IMR-90 (cell line): ENCODE data around the gene SNX25. TPM values are rescaled to one million over a fixed set of nuclear protein-coding genes. Genes with fewer than 3 reads are reported as not detected.

Experiments used
- ATAC-seq: fragments of 200-7000 bp; cut with Tn5 transposase; 2 replicates; pipeline ENCODE4 v1.9.1; 2020; ENCODE audit warnings: low read depth, mild to moderate bottlenecking, moderate library complexity
- BruUV-seq: library from RNA; stranded (reverse); fragments of 400-500 nt; replicated peaks from 2 replicates; lab custom pipeline; 2021; lab: Mats Ljungman, UMichigan
- CTCF ChIA-PET: fragments of 300-600 bp; formaldehyde crosslinking; extraction: SDS; loops from one replicate; lab custom pipeline; 2021; ENCODE audit warnings: antibody characterized with exemption; lab: Yijun Ruan, JAX
- POLR2A ChIA-PET: fragments of 300-600 bp; sonication (Branson Sonifier 250); formaldehyde crosslinking; loops from one replicate; lab custom pipeline; 2022; ENCODE audit warnings: antibody characterized with exemption; ENCODE audit not compliant: unreplicated experiment; lab: Charles Lee
- DNase-seq: peaks from one replicate; pipeline ENCODE4 v3.0.0; 2013
- H2AFZ ChIP-seq: replicated peaks from 2 replicates; pipeline ENCODE3; 2013; ENCODE audit warnings: low read length, mild to moderate bottlenecking; ENCODE audit not compliant: poor library complexity
- H2AK5ac ChIP-seq: 2 replicates; pipeline ENCODE4 v1.6.1; 2013; ENCODE audit warnings: low read depth, low read length, inconsistent platforms
- H2AK9ac ChIP-seq: replicated peaks from 2 replicates; pipeline ENCODE3; 2013; ENCODE audit warnings: mild to moderate bottlenecking, low read depth, low read length, moderate library complexity; ENCODE audit not compliant: poor library complexity
- H2BK120ac ChIP-seq: 2 replicates; pipeline ENCODE4 v1.6.1; 2013; ENCODE audit warnings: low read depth, low read length, inconsistent platforms
- H2BK15ac ChIP-seq: 3 replicates; pipeline ENCODE4 v1.6.1; 2013; ENCODE audit warnings: low read depth, low read length, inconsistent platforms
- H2BK20ac ChIP-seq: 2 replicates; pipeline ENCODE4 v1.6.1; 2013; ENCODE audit warnings: low read depth, mild to moderate bottlenecking, inconsistent platforms, low read length, moderate library complexity
- H2BK5ac ChIP-seq: 2 replicates; pipeline ENCODE4 v1.6.1; 2013; ENCODE audit warnings: mild to moderate bottlenecking, low read depth, low read length, inconsistent platforms; ENCODE audit not compliant: poor library complexity, severe bottlenecking
- H3K14ac ChIP-seq: replicated peaks from 2 replicates; pipeline ENCODE4 v1.6.1; 2013; ENCODE audit warnings: low read depth, low read length, inconsistent platforms
- H3K18ac ChIP-seq: 2 replicates; pipeline ENCODE4 v1.6.1; 2013; ENCODE audit warnings: low read depth, low read length, control low read depth
- H3K23ac ChIP-seq: 2 replicates; pipeline ENCODE4 v1.6.1; 2013; ENCODE audit warnings: low read depth, low read length, inconsistent platforms
- H3K27ac ChIP-seq: 2 replicates; pipeline ENCODE4 v1.5.1; 2013; ENCODE audit warnings: mild to moderate bottlenecking, control low read depth, low read length; ENCODE audit not compliant: insufficient read depth
- H3K27me3 ChIP-seq: 2 replicates; pipeline ENCODE4 v1.6.1; 2013; ENCODE audit warnings: low read length; ENCODE audit not compliant: control insufficient read depth, insufficient read depth
- H3K36me3 ChIP-seq: 2 replicates; pipeline ENCODE4 v1.6.1; 2013; ENCODE audit warnings: low read length, mixed read lengths; ENCODE audit not compliant: control insufficient read depth, insufficient read depth
- H3K4ac ChIP-seq: 2 replicates; pipeline ENCODE4 v1.6.1; 2013; ENCODE audit warnings: low read depth, low read length, inconsistent platforms
- H3K4me1 ChIP-seq: 2 replicates; pipeline ENCODE4 v1.6.1; 2013; ENCODE audit warnings: low read length, mixed read lengths; ENCODE audit not compliant: control insufficient read depth, insufficient read depth
- H3K4me2 ChIP-seq: 2 replicates; pipeline ENCODE4 v1.6.1; 2013; ENCODE audit warnings: low read depth, mild to moderate bottlenecking, control low read depth, low read length, moderate library complexity
- H3K4me3 ChIP-seq: 2 replicates; pipeline ENCODE4 v1.5.1; 2013; ENCODE audit warnings: low read depth, mild to moderate bottlenecking, control low read depth, low read length, moderate library complexity; ENCODE audit not compliant: insufficient read depth
- H3K56ac ChIP-seq: 2 replicates; pipeline ENCODE4 v1.6.1; 2013; ENCODE audit warnings: low read length, inconsistent platforms; ENCODE audit not compliant: insufficient read depth; ENCODE audit errors: extremely low read depth
- H3K79me1 ChIP-seq, 2 experiments: 2 replicates each; pipeline ENCODE4 v1.6.1; 2013; ENCODE audit warnings: low read length in 2 of 2, inconsistent platforms in 1 of 2, low read depth in 1 of 2
- H3K9ac ChIP-seq: 2 replicates; pipeline ENCODE4 v1.6.1; 2013; ENCODE audit warnings: low read depth, low read length, control low read depth
- H3K9me1 ChIP-seq: 2 replicates; pipeline ENCODE4 v1.6.1; 2013; ENCODE audit warnings: low read length, inconsistent platforms; ENCODE audit not compliant: insufficient read depth
- H3K9me3 ChIP-seq: 2 replicates; pipeline ENCODE4 v1.6.1; 2013; ENCODE audit warnings: low read length; ENCODE audit not compliant: control insufficient read depth, insufficient read depth
- H4K20me1 ChIP-seq: 2 replicates; pipeline ENCODE4 v1.6.1; 2013; ENCODE audit warnings: low read length, inconsistent platforms; ENCODE audit not compliant: insufficient read depth
- H4K5ac ChIP-seq: 2 replicates; pipeline ENCODE4 v1.6.1; 2013; ENCODE audit warnings: mild to moderate bottlenecking, low read depth, low read length, control low read depth
- H4K8ac ChIP-seq, 2 experiments: 2 replicates each; pipeline ENCODE4 v1.6.1; 2013; ENCODE audit warnings: low read depth in 2 of 2, low read length in 2 of 2, control low read depth in 1 of 2, inconsistent platforms in 1 of 2
- H4K91ac ChIP-seq: 2 replicates; pipeline ENCODE4 v1.6.1; 2013; ENCODE audit warnings: low read depth, low read length, inconsistent platforms; ENCODE audit not compliant: insufficient read depth
- CHD1 ChIP-seq: IDR thresholded peaks from 2 replicates; pipeline ENCODE4 v1.6.1; 2012; ENCODE audit warnings: low read depth, low read length, improper control_type of control experiment
- CTCF ChIP-seq: conservative IDR thresholded peaks from 2 replicates; pipeline ENCODE4 v1.5.1; 2012; ENCODE audit warnings: mild to moderate bottlenecking, low read depth, low read length, improper control_type of control experiment
- FOS ChIP-seq: fragments of 150-350 bp; IDR thresholded peaks from 2 replicates; pipeline ENCODE4 v1.6.1; 2016; ENCODE audit warnings: low read depth, low read length
- SMC3 ChIP-seq: fragments of 150-350 bp; IDR thresholded peaks from 2 replicates; pipeline ENCODE4 v1.6.1; 2016; ENCODE audit warnings: low read depth, mild to moderate bottlenecking, antibody characterized with exemption, low read length, moderate library complexity
- WGBS, 2 experiments: methylation state at CpG; one replicate each; pipeline versions ENCODE4 v1.1.5 to v1.1.7; 2013; ENCODE audit warnings: missing lambda C conversion rate in 2 of 2; ENCODE audit not compliant: insufficient read length in 1 of 2; ENCODE audit errors: extremely low coverage in 2 of 2; 5-methylcytosine and 5-hydroxymethylcytosine counted together
- dilution Hi-C: fragments of 300-500 bp; cut with HindIII; formaldehyde crosslinking; loops from one replicate; pipeline ENCODE4 v1.14.3; 2018; ENCODE audit warnings: low sequenced_read_pairs; ENCODE audit not compliant: unreplicated experiment
- in situ Hi-C: fragments of 300-500 bp; cut with MboI; formaldehyde crosslinking; loops from 3 replicates; pipeline ENCODE4 v1.14.3; 2019; ENCODE audit warnings: low sequenced_read_pairs, inconsistent platforms, mixed read lengths
- intact Hi-C: fragments of 100-400 bp; cut with micrococcal nuclease; formaldehyde crosslinking; loops from 2 replicates; pipeline ENCODE4 v1.10.0; 2022
- polyA plus RNA-seq, 3 experiments: library from polyadenylated mRNA; depleted of rRNA; stranded (reverse); fragments of >200 nt; gene quantifications; 2 replicates each; pipeline ENCODE4 v1.2.3, GENCODE V29; 2012; ENCODE audit warnings: low replicate concordance in 1 of 3
- total RNA-seq: library from RNA; depleted of rRNA; stranded (reverse); fragments of >200 nt; gene quantifications from 2 replicates; pipeline ENCODE4 v1.2.3, GENCODE V29; 2012

SNX25 gene
- total and polyA plus RNA-seq, 2 of the 4 experiments (the other 2 are of a cell fraction), result 11.4 to 28.3 TPM

DNA sequence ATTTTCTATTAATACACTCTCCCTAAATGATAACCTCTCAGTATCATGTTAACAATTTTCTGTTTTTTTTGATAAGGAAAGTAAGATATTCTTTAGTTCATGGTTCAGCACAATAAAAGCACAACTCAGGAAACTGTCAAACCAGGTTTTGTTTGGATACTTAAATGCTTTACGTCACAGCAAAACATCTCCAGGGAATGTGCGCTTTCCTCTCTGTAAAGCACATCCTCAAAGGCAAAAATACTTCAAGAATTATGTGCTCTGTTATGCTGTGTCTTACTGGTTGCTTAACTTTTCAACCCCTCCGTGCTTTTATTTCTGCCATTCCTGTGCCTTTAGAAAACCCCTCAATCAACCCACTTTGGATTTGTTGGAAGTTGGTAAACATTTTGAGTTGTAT, 27.8 kb downstream of the SNX25 start:
- CTCF ChIA-PET, result no interaction called here
- ATAC-seq (no peak), DNase-seq (no peak)
- Histone ChIP-seq H3K27ac (no peak overlapping the region), H2BK20ac (no peak overlapping the region), H2AK5ac (no peak overlapping the region), H3K9me3 (no peaks in the 10 kb centered on the region), H4K5ac (no peak overlapping the region), H3K9me1 (peaks cover 6% of the 10 kb centered on the region; the same call in 1 of the 2 replicates), H3K4me3 (no peak overlapping the region), H3K56ac (no peak overlapping the region), H4K91ac (no peak overlapping the region), H3K79me1 (peaks cover 15 to 36% of the 10 kb centered on the region in 2 experiments), H3K4ac (no peak overlapping the region), H3K4me2 (no peak overlapping the region), H2BK5ac (no peak overlapping the region), H3K9ac (no peak overlapping the region), H2BK120ac (no peak overlapping the region), H2AFZ (no peak overlapping the region), H3K18ac (no peak overlapping the region), H3K14ac (no peak overlapping the region), H3K36me3 (no peaks in the 10 kb centered on the region), H2BK15ac (no peak overlapping the region), H3K4me1 (peaks cover 6% of the 10 kb centered on the region), H2AK9ac (no peak overlapping the region), H3K23ac (no peak overlapping the region), H4K20me1 (peaks cover 3% of the 10 kb centered on the region; the same call in 1 of the 2 replicates), H3K27me3 (no peaks in the 10 kb centered on the region), H4K8ac (no peak overlapping the region)
- no peak for TF ChIP-seq CHD1
- TF ChIP-seq FOS, result no peak
- TF ChIP-seq CTCF, result no peak
- no peak for TF ChIP-seq SMC3
- intact Hi-C loops, result no loop called here
- dilution Hi-C loops, result no loop called here
- no TSS peak for BruUV-seq
- no CpG with 5 or more reads among the region's 3 CpGs for WGBS, 2 experiments
- POLR2A ChIA-PET, result no interaction called here
- in situ Hi-C loops, result no loop called here
